ENCODE results near the gene SLC39A5. TPM values are rescaled to one million over a fixed set of nuclear protein-coding genes. Genes with fewer than 3 reads are reported as not detected.

SLC39A5 gene
- total and polyA plus RNA-seq, 2 of the 8 experiments (the other 6 are each of a cell fraction or from before 2014, with no cell fraction given) = 0.27 TPM; not detected in 1

DNA sequence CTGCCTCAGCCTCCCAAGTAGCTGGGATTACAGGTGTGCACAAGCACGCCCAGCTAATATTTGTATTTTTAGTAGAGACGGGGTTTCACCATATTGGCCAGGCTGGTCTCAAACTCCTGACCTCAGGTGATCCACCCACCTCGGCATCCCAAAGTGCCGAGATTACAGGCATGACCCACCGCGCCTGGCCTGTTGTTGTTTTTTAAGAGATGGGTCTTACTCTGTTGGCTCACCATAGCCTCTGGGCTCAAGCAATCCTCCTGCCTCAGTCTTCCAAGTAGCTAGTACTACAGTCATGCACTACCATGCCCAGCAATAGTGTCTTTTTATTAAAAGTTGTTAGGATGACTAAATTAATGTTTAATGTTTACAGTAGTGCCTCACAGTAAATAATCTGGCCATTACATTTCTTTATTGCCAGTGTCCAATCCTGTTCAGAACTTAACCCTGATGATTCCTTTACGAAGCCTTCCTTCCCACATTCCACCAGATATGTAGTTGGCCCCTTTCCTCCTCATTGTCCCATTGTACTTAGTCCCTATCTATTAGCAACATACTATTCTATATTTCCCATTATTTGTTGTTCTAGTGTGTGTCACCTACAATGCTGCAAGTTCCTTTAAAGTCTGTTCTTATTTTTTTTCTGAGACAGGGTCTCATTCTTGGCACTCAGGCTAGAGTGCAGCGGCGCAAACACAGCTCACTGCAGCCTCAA, 31.8 kb upstream of the SLC39A5 start (continued):
- TF ChIP-seq, protein P1, sequence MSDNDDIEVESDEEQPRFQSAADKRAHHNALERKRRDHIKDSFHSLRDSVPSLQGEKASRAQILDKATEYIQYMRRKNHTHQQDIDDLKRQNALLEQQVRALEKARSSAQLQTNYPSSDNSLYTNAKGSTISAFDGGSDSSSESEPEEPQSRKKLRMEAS (IDR thresholded peaks at IDR 0.05) = no peak
- no peak for TF ChIP-seq SIN3A (conservative IDR thresholded peaks at IDR 0.05 in 1 of 2, IDR thresholded peaks at IDR 0.05 in 1 of 2; ENCODE audit: low read depth in 1 of 2, low read length in 2 of 2)
- TF ChIP-seq GABPA (IDR thresholded peaks at IDR 0.05; ENCODE audit: borderline replicate concordance, insufficient read depth, low read length) = no peak
- TF ChIP-seq POLR2A (IDR thresholded peaks at IDR 0.05; ENCODE audit: control extremely low read depth in 1 of 2, low read depth in 2 of 2, low read length in 2 of 2) = no peak
